Esophagus muscularis mucosa (tissue), 4 donors: ENCODE data around the gene PRSS56. TPM values are rescaled to one million over a fixed set of nuclear protein-coding genes. Genes with fewer than 3 reads are reported as not detected.

Source experiments
- DNase-seq: peaks from one replicate; pipeline ENCODE4 v3.0.0-alpha.2; 2017; ENCODE audit errors: extremely low spot score
- H3K27ac ChIP-seq, 4 donors: fragments of 200-600 bp; sonication (generic); replicated peaks in 1 of 4; 1 replicate in 3 of 4; 2 replicates in 1 of 4; pipeline ENCODE4 v1.5.1; 2016 to 2019; ENCODE audit warnings: mild to moderate bottlenecking in 1 of 4
- H3K27me3 ChIP-seq, 4 donors: fragments of 200-600 bp; sonication (generic); one replicate each; pipeline versions ENCODE4 v1.5.1 to v1.6.0; 2016 to 2019
- H3K36me3 ChIP-seq, 4 donors: fragments of 200-600 bp; sonication (generic); one replicate each; pipeline ENCODE4 v1.5.1; 2016 to 2019
- H3K4me1 ChIP-seq, 4 donors: fragments of 200-600 bp; sonication (generic); one replicate each; pipeline ENCODE4 v1.5.1; 2016 to 2019
- H3K4me3 ChIP-seq, 4 donors: fragments of 200-600 bp; sonication (generic); 1 replicate in 2 of 4; 2 replicates in 2 of 4; pipeline ENCODE4 v1.5.1; 2016 to 2019; ENCODE audit warnings: mild to moderate bottlenecking in 4 of 4, moderate library complexity in 1 of 4
- H3K9me3 ChIP-seq, 4 donors: fragments of 200-600 bp; sonication (generic); 1 replicate in 3 of 4; 2 replicates in 1 of 4; pipeline ENCODE4 v1.5.1; 2016 to 2019
- EP300 ChIP-seq: sonication (generic); formaldehyde crosslinking; IDR thresholded peaks from one replicate; pipeline ENCODE4 v1.6.1; 2017; ENCODE audit warnings: antibody characterized with exemption
- POLR2A ChIP-seq: fragments of 450-650 bp; IDR thresholded peaks from one replicate; pipeline ENCODE4 v1.6.1; 2017; ENCODE audit warnings: antibody characterized with exemption, moderate library complexity, mild to moderate bottlenecking, low read depth
- POLR2AphosphoS5 ChIP-seq, 2 donors: sonication (generic); formaldehyde crosslinking; IDR thresholded peaks; one replicate each; pipeline ENCODE4 v1.6.1; 2017; ENCODE audit warnings: antibody characterized with exemption in 2 of 2
- WGBS: methylation state at CpG from one replicate; pipeline ENCODE4 v1.1.5; 2018; 5-methylcytosine and 5-hydroxymethylcytosine counted together
- intact Hi-C: fragments of 100-400 bp; cut with DNase I; formaldehyde crosslinking; loops from one replicate; pipeline ENCODE4 v1.15.1; 2023
- total RNA-seq, 4 donors: library from RNA; depleted of rRNA; stranded (reverse); fragments of >200 nt; gene quantifications; one replicate each; pipeline versions ENCODE4 v1.1.0 to v1.2.1, GENCODE V29; 2016
- TF ChIP-seq, protein P1 (sequence below), 3 experiments: fragments of 200-600 bp in 2 of 3; fragments of 450-650 bp in 1 of 3; sonication (generic) in 2 of 3; IDR thresholded peaks; one replicate each; pipeline ENCODE4 v1.5.1; 2017 to 2019; ENCODE audit warnings: antibody characterized with exemption in 3 of 3, mild to moderate bottlenecking in 2 of 3, moderate library complexity in 1 of 3

Gene PRSS56
- total RNA-seq, 4 donors from 2014 or later = not detected

DNA sequence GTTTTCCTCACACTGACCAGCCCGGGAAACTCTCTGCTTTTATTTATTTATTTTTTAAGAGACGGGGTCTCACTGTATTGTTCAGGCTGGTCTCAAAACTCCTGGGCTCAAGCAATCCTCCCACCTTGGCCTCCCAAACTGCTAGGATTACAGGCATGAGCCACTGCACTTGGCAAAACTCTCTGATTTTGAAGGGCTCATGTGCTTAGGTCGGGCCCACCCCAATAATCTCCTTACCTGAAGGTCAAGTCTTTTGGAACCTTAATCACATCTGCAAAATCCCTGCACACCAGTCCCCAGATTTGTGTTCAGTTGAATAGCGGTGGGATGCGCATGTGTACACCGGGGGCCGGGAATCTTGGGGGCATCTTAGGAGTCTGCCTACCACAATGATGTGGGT is 24.9 kb upstream of the PRSS56 start:
- Histone ChIP-seq H3K27me3 (peaks cover 0 to 27% (median 0%) of the 10 kb centered on the region in 4 donors), H3K9me3 (no peaks in the 10 kb centered on the region), H3K27ac (no peak overlapping the region), H3K4me1 (no peaks in the 10 kb centered on the region), H3K4me3 (no peak overlapping the region), H3K36me3 (no peaks in the 10 kb centered on the region)
- intact Hi-C loops = no loop called here
- 90% methylated on average over 7 of the region's 7 CpGs for WGBS
- TF ChIP-seq EP300 (no peak), POLR2AphosphoS5 (IDR thresholded peaks at IDR 0.05) (no peak), POLR2A (no peak)
- TF ChIP-seq, protein P1, sequence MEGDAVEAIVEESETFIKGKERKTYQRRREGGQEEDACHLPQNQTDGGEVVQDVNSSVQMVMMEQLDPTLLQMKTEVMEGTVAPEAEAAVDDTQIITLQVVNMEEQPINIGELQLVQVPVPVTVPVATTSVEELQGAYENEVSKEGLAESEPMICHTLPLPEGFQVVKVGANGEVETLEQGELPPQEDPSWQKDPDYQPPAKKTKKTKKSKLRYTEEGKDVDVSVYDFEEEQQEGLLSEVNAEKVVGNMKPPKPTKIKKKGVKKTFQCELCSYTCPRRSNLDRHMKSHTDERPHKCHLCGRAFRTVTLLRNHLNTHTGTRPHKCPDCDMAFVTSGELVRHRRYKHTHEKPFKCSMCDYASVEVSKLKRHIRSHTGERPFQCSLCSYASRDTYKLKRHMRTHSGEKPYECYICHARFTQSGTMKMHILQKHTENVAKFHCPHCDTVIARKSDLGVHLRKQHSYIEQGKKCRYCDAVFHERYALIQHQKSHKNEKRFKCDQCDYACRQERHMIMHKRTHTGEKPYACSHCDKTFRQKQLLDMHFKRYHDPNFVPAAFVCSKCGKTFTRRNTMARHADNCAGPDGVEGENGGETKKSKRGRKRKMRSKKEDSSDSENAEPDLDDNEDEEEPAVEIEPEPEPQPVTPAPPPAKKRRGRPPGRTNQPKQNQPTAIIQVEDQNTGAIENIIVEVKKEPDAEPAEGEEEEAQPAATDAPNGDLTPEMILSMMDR (IDR thresholded peaks at IDR 0.05) = no peak
- DNase-seq = no peak

DNA sequence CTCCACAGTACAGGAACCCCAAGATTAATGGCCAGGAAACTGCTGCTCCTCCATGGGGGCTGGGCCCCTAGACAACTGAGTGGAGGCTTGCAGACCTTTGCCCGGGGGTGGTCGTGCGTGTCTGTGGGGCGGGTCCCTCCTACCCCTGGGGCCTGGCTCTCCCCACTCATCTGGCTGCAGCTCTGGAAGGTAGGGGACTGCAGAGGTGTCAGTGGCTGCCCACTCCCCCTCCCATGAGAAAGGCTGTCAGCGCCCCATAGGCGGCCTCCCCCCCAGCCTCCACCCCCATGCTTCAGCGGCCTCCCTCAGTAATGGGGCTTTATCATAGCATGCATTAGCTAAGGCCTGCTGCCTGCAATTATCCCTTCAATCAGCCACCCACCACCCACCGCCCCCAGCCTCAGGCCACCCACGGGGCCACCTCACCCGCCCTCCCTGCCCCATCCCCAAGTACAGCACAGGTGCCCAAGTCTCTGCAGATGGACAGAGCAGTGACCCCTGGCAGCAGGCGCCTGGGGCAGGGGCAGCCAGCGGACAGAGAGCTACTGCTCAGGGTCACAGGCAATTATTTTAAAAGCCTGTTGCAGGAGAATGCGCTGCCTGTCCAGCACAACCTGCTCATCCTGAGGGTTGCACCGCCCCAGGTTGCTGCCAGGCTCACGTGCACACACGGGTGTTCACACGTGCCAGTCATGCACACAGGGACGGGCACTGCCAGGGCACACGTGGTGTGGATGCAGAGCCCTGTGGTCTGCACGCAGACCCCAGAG is 23.5 kb upstream of the PRSS56 start:
- H3K9me3 ChIP-seq = no peaks in the 10 kb centered on the region
- peaks cover 0 to 13% (median 0%) of the 10 kb centered on the region in 4 donors for H3K27me3 ChIP-seq
- H3K4me1 ChIP-seq = peaks cover 0 to under 1% (median 0%) of the 10 kb centered on the region in 4 donors
- no peak for TF ChIP-seq POLR2A
- TF ChIP-seq POLR2AphosphoS5 (IDR thresholded peaks at IDR 0.05) = no peak
- TF ChIP-seq, protein P1 (IDR thresholded peaks at IDR 0.05) = no peak
- no peak for TF ChIP-seq EP300
- DNase-seq = no peak
- intact Hi-C loops = no loop called here
- 73% methylated on average over 7 of the region's 20 CpGs for WGBS
- H3K36me3 ChIP-seq = no peaks in the 10 kb centered on the region
- no peak overlapping the region for H3K4me3 ChIP-seq
- no peak overlapping the region for H3K27ac ChIP-seq

DNA sequence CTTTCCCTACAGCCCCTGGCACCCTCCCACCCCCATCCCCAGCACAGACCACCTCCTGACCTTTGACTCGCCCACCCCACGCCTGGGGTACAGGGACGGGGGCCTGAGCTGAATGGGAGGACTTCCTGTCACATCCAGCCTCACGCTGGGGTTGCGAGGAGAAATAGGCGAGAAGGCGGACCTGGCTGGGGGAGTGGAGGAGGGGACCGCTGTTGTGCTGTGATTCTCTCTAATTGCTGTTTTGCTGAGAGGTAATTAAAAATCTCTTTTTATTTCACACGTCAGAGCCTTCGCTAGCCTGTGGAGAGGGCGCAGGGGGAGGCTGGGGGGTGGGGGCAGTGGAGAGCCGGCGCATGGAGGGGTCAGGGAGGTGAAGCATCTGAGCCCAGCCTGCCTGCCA is 22.8 kb upstream of the PRSS56 start:
- H3K36me3 ChIP-seq = no peaks in the 10 kb centered on the region
- H3K27ac ChIP-seq = no peak overlapping the region
- peaks cover 0 to 14% (median 0%) of the 10 kb centered on the region in 4 donors for H3K27me3 ChIP-seq
- DNase-seq = no peak
- WGBS = 85% methylated on average over 11 of the region's 13 CpGs
- peaks cover 2 to 7% (median 6%) of the 10 kb centered on the region in 4 donors for H3K4me1 ChIP-seq
- TF ChIP-seq, protein P1 (IDR thresholded peaks at IDR 0.05) = no peak
- TF ChIP-seq POLR2A (no peak), POLR2AphosphoS5 (IDR thresholded peaks at IDR 0.05) (no peak), EP300 (no peak)
- no peaks in the 10 kb centered on the region for H3K9me3 ChIP-seq
- intact Hi-C loops = no loop called here
- no peak overlapping the region for H3K4me3 ChIP-seq

DNA sequence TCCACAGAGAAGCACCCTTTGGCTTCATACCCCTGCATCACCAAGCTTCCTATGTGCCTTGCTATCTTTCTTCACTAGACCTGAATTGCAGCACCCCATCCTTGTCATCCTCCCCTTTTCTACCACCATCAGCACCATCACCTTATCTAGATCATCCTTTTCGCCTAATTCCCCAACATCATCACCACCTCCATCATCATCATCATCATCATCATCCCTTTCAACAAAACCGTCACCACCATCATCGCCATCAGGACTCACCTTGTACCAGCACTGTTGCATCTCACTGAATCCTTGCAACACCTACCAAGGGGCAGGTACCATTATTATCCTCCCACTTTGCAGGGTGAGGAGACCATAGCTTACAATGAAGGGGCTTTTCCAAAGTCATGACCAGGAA is 21.7 kb upstream of the PRSS56 start:
- no peaks in the 10 kb centered on the region for H3K36me3 ChIP-seq
- 92% methylated on average over 3 of the region's 3 CpGs for WGBS
- H3K4me1 ChIP-seq = peaks cover 2 to 18% (median 16%) of the 10 kb centered on the region in 4 donors
- H3K27ac ChIP-seq = no peak overlapping the region
- DNase-seq = no peak
- H3K9me3 ChIP-seq = no peaks in the 10 kb centered on the region
- H3K4me3 ChIP-seq = no peak overlapping the region
- intact Hi-C loops = no loop called here
- TF ChIP-seq POLR2A = no peak
- no peak for TF ChIP-seq EP300
- TF ChIP-seq, protein P1 (IDR thresholded peaks at IDR 0.05) = no peak
- no peak for TF ChIP-seq POLR2AphosphoS5 (IDR thresholded peaks at IDR 0.05)
- H3K27me3 ChIP-seq = peaks cover 0 to 25% (median 6%) of the 10 kb centered on the region in 4 donors
